Articular chondrocyte of knee joint (primary cell): ENCODE results near the gene SLC6A9. TPM values are rescaled to one million over a fixed set of nuclear protein-coding genes. Genes with fewer than 3 reads are reported as not detected.

Experiments used
- total RNA-seq: library from RNA; depleted of rRNA; stranded (reverse); fragments of >200 nt; gene quantifications from 2 replicates; pipeline ENCODE4 v1.2.3, GENCODE V29; 2012

SLC6A9 gene
- 9.0 and 9.8 TPM in 2 replicates for total RNA-seq

DNA sequence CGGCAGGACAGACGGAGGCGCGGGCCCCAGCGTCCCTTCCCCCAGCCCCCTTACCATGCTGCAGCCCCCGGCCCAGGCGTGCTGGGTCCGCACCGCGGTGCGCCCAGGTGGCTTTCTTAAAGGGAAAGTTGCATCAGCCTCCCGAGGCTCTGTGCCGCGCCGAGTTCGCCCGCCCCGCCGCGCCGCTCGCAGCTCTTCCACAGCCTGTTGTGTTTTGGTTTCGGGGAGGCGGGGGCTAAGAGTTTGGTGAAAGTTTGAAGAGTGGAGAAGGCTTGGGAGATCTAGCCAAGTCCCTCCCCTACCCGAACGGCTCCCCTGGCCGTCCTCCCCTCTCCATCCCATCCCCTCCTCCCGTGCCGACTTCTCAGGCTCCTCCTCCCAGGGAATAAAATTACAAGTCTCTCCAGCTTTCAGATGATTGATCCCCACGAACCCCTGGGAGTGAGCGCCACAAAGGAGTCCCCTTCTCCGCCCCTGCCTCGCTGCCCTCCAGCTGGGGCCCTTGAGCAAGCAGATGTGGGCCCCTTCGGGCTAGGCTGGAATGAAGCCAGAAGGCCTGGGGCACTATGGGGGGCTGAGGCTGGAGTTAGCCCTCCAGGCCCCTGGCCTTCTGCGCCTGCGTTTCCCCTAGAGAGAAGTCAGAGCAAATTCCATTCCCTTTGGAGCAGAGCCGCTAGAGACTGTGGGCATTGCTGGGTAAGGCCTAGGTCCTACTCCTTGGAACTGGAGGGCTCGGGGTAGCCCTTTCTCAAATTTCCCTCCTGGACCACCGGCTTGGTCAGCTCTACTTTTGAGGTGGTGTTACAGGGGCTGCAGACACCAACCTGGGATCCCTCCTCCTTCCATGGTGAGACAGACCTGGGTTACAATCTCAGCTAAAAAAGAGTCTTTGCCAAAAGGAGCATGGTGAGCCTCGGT is at the start of gene SLC6A9:
TSS of gene SLC6A9 (minus strand) at position 211 of the 918 bp plus-strand sequence. CDS start 7,185 bp downstream, outside the sequence.

DNA sequence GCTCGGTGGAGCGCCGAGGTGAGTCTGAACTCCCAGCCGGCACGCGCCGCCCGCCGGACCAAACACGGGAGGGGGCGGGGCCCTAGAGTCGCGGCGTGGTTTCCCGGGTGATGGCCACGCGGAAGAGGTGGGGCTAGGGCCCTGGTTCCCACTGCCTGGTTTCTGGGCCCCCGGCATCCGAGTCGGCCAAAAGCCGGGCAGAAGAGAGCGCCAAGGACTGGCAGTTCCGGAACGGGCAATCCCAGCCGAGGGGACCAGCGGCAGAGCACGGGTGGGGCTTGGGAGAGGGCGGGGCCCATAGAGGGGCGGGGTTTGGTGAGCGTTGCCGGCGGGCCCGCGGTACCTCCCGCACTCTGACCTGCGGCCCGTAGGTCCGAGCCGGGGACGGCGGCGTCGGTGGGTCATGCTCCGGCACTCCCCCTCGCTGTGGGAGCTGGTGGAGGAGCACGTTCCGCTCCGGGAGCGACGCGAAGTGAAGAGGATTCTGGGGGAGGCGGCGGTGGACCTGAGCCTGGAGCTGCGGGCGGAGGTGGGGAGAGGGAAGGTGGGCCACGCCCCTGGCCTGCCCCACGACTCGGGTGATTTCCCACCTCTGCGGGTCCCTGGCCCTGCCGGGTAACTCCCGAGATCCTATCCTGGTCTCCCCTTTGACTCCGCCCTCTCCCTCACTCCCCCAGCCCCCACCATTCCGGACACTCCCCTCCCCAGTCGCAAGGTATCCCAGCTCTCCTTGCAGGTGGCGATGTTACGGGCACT is 39.6 kb downstream of the SLC6A9 start, which contains the start of gene CCDC24:
TSS of gene CCDC24 (plus strand) at position 124 of the 756 bp plus-strand sequence. CDS start at position 404, 280 bp downstream.

DNA sequence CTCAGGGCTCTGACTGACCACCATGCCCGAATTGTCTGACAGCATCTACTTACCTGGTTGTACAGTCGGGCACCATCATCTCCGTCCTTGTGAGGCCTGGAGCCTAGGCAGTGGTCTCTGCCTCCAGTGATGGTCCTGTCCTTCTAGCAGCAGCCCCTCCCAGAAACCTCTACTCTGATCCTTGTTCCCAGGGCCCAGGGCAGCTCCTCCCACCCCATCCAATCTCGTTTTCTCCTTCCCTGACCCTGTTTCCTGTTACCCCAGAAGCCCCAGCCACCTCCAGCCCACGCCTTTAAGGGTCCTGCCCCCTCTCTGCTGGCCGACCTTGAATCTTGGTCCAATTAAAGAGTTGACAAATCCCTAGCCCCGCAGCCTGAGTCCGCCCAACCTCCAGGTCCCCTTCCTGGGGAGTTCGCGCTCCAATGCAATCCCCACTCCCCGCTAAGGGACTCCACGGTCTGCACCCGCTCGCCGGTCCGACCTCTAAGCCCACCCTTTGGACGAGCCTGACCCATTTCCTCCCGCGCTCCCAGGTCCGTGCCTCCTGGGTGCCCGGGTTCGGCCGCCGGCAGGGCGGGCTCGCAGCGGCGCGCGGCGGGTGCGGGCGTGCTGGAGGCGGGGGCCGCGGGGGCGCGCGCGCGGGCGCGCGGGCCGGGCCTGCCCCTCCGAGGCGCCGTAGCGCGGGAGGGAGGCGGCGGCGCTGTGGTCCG is 52.6 kb downstream of the SLC6A9 start, which contains the start of gene B4GALT2:
TSS of gene B4GALT2 (plus strand) at position 660 of the 710 bp plus-strand sequence. CDS start 1,951 bp downstream, outside the sequence.

GRCh38 chr1:43974443-43975248 is 56.6 kb downstream of the SLC6A9 start, which contains the start of gene ATP6V0B:
Gene ATP6V0B, plus strand, starts transcription at chr1:43974960. Its CDS starts 81 bp downstream, at chr1:43975041.

GRCh38 chr1:43969746-43970466 is 61.4 kb downstream of the SLC6A9 start, which contains the start of gene DPH2:
Gene DPH2, plus strand, starts transcription at chr1:43970010. Its CDS starts 166 bp downstream, at chr1:43970176.

Other genes with a start within 250 kb of the SLC6A9 start
- not detected in 2 replicates for gene ARTN, start 97.7 kb downstream of the SLC6A9 start, total RNA-seq
- 14.4 and 17.3 TPM in 2 replicates for gene IPO13, start 84.5 kb downstream of the SLC6A9 start, total RNA-seq
- gene DPH2, start 61.5 kb downstream of the SLC6A9 start, total RNA-seq: 9.7 and 10.6 TPM in 2 replicates
- 48.4 and 57.2 TPM in 2 replicates for gene ATP6V0B, start 56.5 kb downstream of the SLC6A9 start, total RNA-seq
- 77.1 and 96.3 TPM in 2 replicates for gene B4GALT2, start 52.3 kb downstream of the SLC6A9 start, total RNA-seq
- 3.0 and 3.5 TPM in 2 replicates for gene CCDC24, start 39.9 kb downstream of the SLC6A9 start, total RNA-seq
- gene KLF17, start 87.4 kb upstream of the SLC6A9 start, total RNA-seq: 1.2 and 1.4 TPM in 2 replicates
- not detected in 2 replicates for gene KLF18, start 110.2 kb upstream of the SLC6A9 start, total RNA-seq
- gene DMAP1, start 182.0 kb upstream of the SLC6A9 start, total RNA-seq: 17.5 and 21.4 TPM in 2 replicates